Measurements from ENCODE around the gene ZNF182.
"Not testable (repeated sequence)": the region's sequence is repeated elsewhere in the genome, so short reads cannot be mapped to it uniquely, and the experiment has no call there.

DNA sequence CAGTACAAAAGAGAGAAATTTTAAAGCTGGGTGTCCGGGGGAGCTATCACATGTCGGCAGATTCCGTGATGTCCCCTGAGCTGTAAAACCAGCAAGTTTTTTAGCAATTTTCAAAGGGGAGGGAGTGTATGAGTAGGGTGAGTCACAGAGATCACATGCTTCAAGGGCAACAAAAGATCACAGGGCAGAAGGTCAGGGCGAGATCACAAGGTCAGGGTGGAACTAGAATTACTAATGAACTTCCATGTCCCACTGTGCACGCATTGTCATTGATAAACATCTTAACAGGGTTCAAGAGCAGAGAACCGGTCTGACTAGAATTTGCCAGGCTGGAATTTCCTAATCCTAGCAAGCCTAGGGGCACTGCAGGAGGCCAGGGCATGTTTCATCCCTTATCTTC lies 42.0 kb downstream of the ZNF182 start:
- TF ChIP-seq, protein P1, sequence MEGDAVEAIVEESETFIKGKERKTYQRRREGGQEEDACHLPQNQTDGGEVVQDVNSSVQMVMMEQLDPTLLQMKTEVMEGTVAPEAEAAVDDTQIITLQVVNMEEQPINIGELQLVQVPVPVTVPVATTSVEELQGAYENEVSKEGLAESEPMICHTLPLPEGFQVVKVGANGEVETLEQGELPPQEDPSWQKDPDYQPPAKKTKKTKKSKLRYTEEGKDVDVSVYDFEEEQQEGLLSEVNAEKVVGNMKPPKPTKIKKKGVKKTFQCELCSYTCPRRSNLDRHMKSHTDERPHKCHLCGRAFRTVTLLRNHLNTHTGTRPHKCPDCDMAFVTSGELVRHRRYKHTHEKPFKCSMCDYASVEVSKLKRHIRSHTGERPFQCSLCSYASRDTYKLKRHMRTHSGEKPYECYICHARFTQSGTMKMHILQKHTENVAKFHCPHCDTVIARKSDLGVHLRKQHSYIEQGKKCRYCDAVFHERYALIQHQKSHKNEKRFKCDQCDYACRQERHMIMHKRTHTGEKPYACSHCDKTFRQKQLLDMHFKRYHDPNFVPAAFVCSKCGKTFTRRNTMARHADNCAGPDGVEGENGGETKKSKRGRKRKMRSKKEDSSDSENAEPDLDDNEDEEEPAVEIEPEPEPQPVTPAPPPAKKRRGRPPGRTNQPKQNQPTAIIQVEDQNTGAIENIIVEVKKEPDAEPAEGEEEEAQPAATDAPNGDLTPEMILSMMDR (IDR thresholded peaks at IDR 0.05) = not testable (repeated sequence)
- not testable (repeated sequence) for TF ChIP-seq ZFX (IDR thresholded peaks at IDR 0.05; ENCODE audit: borderline replicate concordance)

All from 22Rv1 (cell line).